22Rv1 (cell line): ENCODE measurements around the gene KDM3B.
"Not testable (repeated sequence)": the region's sequence is repeated elsewhere in the genome, so short reads cannot be mapped to it uniquely, and the experiment has no call there.

Experiments used
- H3K27ac ChIP-seq: fragments of 450-650 bp; 2 replicates; pipeline ENCODE4 v1.5.1; 2017
- CTCF ChIP-seq: fragments of 450-650 bp; IDR thresholded peaks from 2 replicates; pipeline ENCODE4 v1.5.1; 2017; ENCODE audit warnings: mild to moderate bottlenecking
- ZFX ChIP-seq: fragments of 450-650 bp; IDR thresholded peaks from 2 replicates; pipeline ENCODE4 v1.6.1; 2017; ENCODE audit warnings: antibody characterized with exemption, borderline replicate concordance

KDM3B gene

GRCh38 chr5:138382347-138382746 is 29.9 kb downstream of the KDM3B start:
- TF ChIP-seq ZFX (no peak), CTCF (no peak)
- no peak overlapping the region for H3K27ac ChIP-seq

GRCh38 chr5:138385660-138386059 is 33.2 kb downstream of the KDM3B start:
- TF ChIP-seq CTCF (no peak), ZFX (no peak)
- no peak overlapping the region for H3K27ac ChIP-seq

- H3K27ac ChIP-seq, result no peak overlapping the region
- no peak for TF ChIP-seq ZFX
- no peak for TF ChIP-seq CTCF
Measured at GRCh38 chr5:138386290-138386689, 33.8 kb downstream of the KDM3B start.

GRCh38 chr5:138389332-138389731 is 36.8 kb downstream of the KDM3B start:
- no peak overlapping the region for H3K27ac ChIP-seq
- TF ChIP-seq ZFX (no peak), CTCF (no peak)

GRCh38 chr5:138389911-138390310 is 37.4 kb downstream of the KDM3B start:
- H3K27ac ChIP-seq, result not testable (repeated sequence)

GRCh38 chr5:138391859-138392386 is 39.4 kb downstream of the KDM3B start:
- H3K27ac ChIP-seq, result no peak overlapping the region
- TF ChIP-seq ZFX (no peak), CTCF (no peak)

- TF ChIP-seq CTCF (no peak), ZFX (no peak)
- no peak overlapping the region for H3K27ac ChIP-seq
Measured at GRCh38 chr5:138402640-138403039, 50.2 kb downstream of the KDM3B start.

- TF ChIP-seq ZFX (no peak), CTCF (no peak)
- peak overlapping the region; percentile 59 for H3K27ac ChIP-seq
Measured at GRCh38 chr5:138408023-138408422, 55.5 kb downstream of the KDM3B start.
